OCI-LY3 (cell line): ENCODE measurements around the gene PTPRR.

ENCODE experiments used
- H2AFZ ChIP-seq: fragments of 200-600, 300-600 bp; shearing (Covaris generic); 2 replicates; pipeline ENCODE4 v1.6.0; 2014; ENCODE audit warnings: antibody characterized with exemption, low read depth, low read length
- H3K27ac ChIP-seq: fragments of 200-600, 300-600 bp; sonication (generic); 2 replicates; pipeline ENCODE4 v1.5.1; 2014; ENCODE audit warnings: mild to moderate bottlenecking, low read length, moderate library complexity, mixed read lengths
- H3K27me3 ChIP-seq: fragments of 200-600, 300-600 bp; sonication (generic); 2 replicates; pipeline ENCODE4 v1.6.1; 2014; ENCODE audit warnings: low read depth, low read length, mixed read lengths
- H3K36me3 ChIP-seq: fragments of 200-600, 300-600 bp; sonication (generic); replicated peaks from 2 replicates; pipeline ENCODE3; 2014; ENCODE audit warnings: low read depth, low read length, mixed read lengths
- H3K4me1 ChIP-seq: fragments of 300-600, 200-600 bp; sonication (generic); 2 replicates; pipeline ENCODE4 v1.6.1; 2014; ENCODE audit warnings: low read length, mixed read lengths
- H3K4me2 ChIP-seq: fragments of 200-600, 300-600 bp; sonication (generic); 2 replicates; pipeline ENCODE4 v1.6.1; 2014; ENCODE audit warnings: low read length, mixed read lengths
- H3K4me3 ChIP-seq: fragments of 300-600, 200-600 bp; sonication (generic); 2 replicates; pipeline ENCODE4 v1.5.1; 2014; ENCODE audit warnings: antibody characterized with exemption, mild to moderate bottlenecking, low read length, moderate library complexity
- H3K79me2 ChIP-seq: fragments of 300-600, 200-600 bp; shearing (Covaris generic); 2 replicates; pipeline ENCODE4 v1.6.1; 2014; ENCODE audit warnings: mild to moderate bottlenecking, low read length, mixed read lengths
- H3K9ac ChIP-seq: fragments of 300-600, 200-600 bp; shearing (Covaris generic); 2 replicates; pipeline ENCODE4 v1.6.0; 2014; ENCODE audit warnings: mild to moderate bottlenecking, low read length, moderate library complexity
- H3K9me3 ChIP-seq: fragments of 200-600, 300-600 bp; shearing (Covaris generic); 2 replicates; pipeline ENCODE4 v1.6.1; 2014; ENCODE audit warnings: low read length, mixed read lengths; ENCODE audit not compliant: insufficient read depth
- H4K20me1 ChIP-seq: fragments of 200-600, 300-600 bp; sonication (generic); 2 replicates; pipeline ENCODE4 v1.6.1; 2016; ENCODE audit warnings: low read length, mixed read lengths; ENCODE audit not compliant: insufficient read depth
- EZH2phosphoT487 ChIP-seq: fragments of 200-600 bp; shearing (Covaris generic); IDR thresholded peaks from 2 replicates; pipeline ENCODE4 v1.6.1; 2018; ENCODE audit warnings: antibody characterized with exemption, mixed run types, low read depth
- TF ChIP-seq, protein P1 (sequence below): fragments of 200-600, 300-600 bp; sonication (generic); IDR thresholded peaks from 2 replicates; pipeline ENCODE4 v1.5.1; 2014; ENCODE audit warnings: antibody characterized with exemption, low read length, low read depth

Gene PTPRR

GRCh38 chr12:70771581-70771980, 149.0 kb downstream of the PTPRR start:
- Histone ChIP-seq H3K4me3 (no peak overlapping the region), H3K36me3 (no peaks in the 10 kb centered on the region), H2AFZ (no peak overlapping the region), H3K79me2 (no peaks in the 10 kb centered on the region), H3K4me1 (peaks cover 9% of the 10 kb centered on the region), H3K27me3 (no peaks in the 10 kb centered on the region), H3K27ac (no peak overlapping the region), H3K9me3 (no peaks in the 10 kb centered on the region), H3K9ac (no peak overlapping the region), H4K20me1 (no peaks in the 10 kb centered on the region), H3K4me2 (no peak overlapping the region)
- TF ChIP-seq, protein P1, sequence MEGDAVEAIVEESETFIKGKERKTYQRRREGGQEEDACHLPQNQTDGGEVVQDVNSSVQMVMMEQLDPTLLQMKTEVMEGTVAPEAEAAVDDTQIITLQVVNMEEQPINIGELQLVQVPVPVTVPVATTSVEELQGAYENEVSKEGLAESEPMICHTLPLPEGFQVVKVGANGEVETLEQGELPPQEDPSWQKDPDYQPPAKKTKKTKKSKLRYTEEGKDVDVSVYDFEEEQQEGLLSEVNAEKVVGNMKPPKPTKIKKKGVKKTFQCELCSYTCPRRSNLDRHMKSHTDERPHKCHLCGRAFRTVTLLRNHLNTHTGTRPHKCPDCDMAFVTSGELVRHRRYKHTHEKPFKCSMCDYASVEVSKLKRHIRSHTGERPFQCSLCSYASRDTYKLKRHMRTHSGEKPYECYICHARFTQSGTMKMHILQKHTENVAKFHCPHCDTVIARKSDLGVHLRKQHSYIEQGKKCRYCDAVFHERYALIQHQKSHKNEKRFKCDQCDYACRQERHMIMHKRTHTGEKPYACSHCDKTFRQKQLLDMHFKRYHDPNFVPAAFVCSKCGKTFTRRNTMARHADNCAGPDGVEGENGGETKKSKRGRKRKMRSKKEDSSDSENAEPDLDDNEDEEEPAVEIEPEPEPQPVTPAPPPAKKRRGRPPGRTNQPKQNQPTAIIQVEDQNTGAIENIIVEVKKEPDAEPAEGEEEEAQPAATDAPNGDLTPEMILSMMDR: no peak
- no peak for TF ChIP-seq EZH2phosphoT487

DNA sequence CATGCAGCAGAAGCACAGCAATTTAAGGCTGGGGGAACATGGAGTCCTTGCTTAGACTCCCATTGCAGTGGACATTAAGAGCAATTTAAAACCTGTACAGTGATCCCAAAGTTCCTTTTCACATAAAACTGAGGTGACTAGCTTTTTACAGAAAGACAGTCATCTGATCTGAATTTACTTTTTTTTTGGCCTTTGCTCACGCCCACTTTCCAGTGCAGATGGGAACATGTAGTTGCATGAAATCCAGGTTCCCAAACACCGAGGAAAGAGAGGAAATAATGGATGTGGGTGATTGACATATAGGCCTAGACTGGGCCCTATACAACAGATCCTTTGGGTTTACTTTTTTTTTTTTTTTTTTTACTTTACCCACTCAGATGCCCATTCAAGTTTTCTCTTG, 156.9 kb downstream of the PTPRR start:
- H3K27me3 ChIP-seq: no peaks in the 10 kb centered on the region
- no peak overlapping the region for H3K4me2 ChIP-seq
- no peak overlapping the region for H2AFZ ChIP-seq
- no peaks in the 10 kb centered on the region for H3K79me2 ChIP-seq
- H3K9ac ChIP-seq: no peak overlapping the region
- TF ChIP-seq EZH2phosphoT487: no peak
- TF ChIP-seq, protein P1: no peak
- no peaks in the 10 kb centered on the region for H3K9me3 ChIP-seq
- H3K4me3 ChIP-seq: no peak overlapping the region
- H4K20me1 ChIP-seq: no peaks in the 10 kb centered on the region
- H3K36me3 ChIP-seq: no peaks in the 10 kb centered on the region
- no peak overlapping the region for H3K27ac ChIP-seq
- no peaks in the 10 kb centered on the region for H3K4me1 ChIP-seq

- no peak overlapping the region for H3K27ac ChIP-seq
These were observed 158.5 kb downstream of the PTPRR start for GRCh38 chr12:70762000-70762399.

DNA sequence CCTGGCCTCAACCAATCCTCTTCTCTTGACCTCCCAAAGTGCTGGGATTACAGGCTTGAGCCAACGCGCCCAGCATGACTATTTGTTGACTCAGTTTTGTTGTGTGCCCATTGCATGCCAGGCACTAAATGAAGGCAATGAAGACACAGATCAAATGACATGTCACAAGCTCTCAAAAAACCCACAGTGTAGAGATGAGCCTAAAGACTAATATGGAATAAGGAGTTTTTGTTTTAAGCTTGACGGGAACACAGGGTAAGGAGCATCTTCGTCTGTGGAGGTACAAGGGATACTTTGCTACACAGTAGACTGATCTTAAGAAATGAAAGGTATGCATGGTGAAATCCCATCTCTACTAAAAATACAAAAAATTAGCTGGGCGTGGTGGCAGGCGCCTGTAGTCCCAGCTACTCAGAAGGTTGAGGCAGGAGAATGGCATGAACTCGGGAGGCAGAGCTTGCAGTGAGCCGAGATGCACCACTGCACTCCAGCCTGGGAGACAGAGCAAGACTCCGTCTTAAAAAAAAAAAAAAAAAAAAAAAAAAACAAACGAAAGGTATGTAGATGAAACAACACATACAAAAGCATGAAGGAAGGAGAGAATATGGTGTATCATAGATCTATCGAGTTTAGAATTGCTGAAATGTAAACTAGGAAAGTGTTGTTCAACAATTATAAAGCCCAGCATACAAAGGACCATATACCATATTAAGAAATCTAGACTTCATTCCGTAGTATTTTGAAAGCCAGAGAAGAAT, 161.2 kb downstream of the PTPRR start:
- Histone ChIP-seq H3K79me2 (no peaks in the 10 kb centered on the region), H3K4me3 (no peak overlapping the region), H2AFZ (no peak overlapping the region), H3K9ac (no peak overlapping the region), H3K9me3 (no peaks in the 10 kb centered on the region), H3K27me3 (no peaks in the 10 kb centered on the region), H3K4me1 (no peaks in the 10 kb centered on the region), H4K20me1 (no peaks in the 10 kb centered on the region), H3K27ac (no peak overlapping the region), H3K4me2 (no peak overlapping the region), H3K36me3 (no peaks in the 10 kb centered on the region)
- no peak for TF ChIP-seq EZH2phosphoT487
- TF ChIP-seq, protein P1: no peak

More at GRCh38 chr12:70762000-70762399, 158.5 kb downstream of the PTPRR start:
- Histone ChIP-seq H4K20me1 (no peaks in the 10 kb centered on the region), H3K36me3 (no peaks in the 10 kb centered on the region), H3K79me2 (no peaks in the 10 kb centered on the region), H3K4me1 (no peaks in the 10 kb centered on the region), H3K4me2 (no peak overlapping the region), H3K9ac (no peak overlapping the region), H3K9me3 (no peaks in the 10 kb centered on the region), H3K4me3 (no peak overlapping the region), H2AFZ (no peak overlapping the region), H3K27me3 (no peaks in the 10 kb centered on the region)
- TF ChIP-seq, protein P1: no peak
- no peak for TF ChIP-seq EZH2phosphoT487
